Keratinocyte (primary cell): ENCODE measurements around the gene SEC14L5. TPM values are rescaled to one million over a fixed set of nuclear protein-coding genes. Genes with fewer than 3 reads are reported as not detected.

Source experiments
- DNase-seq: peaks from one replicate; pipeline ENCODE4 v3.0.0-alpha.2; 2011; ENCODE audit warnings: low read depth, missing footprints, low spot score
- FAIRE-seq: peaks from 2 replicates; lab custom pipeline; 2011; peaks lifted over from hg19 to GRCh38; lab: Jason Lieb, UNC
- H2AFZ ChIP-seq: 2 replicates; pipeline ENCODE4 v1.6.0; 2012; ENCODE audit warnings: low read length, control low read depth, inconsistent platforms; ENCODE audit not compliant: control insufficient read depth
- H3K27ac ChIP-seq: 2 replicates; pipeline ENCODE4 v1.5.1; 2011; ENCODE audit warnings: low read length; ENCODE audit not compliant: control insufficient read depth, insufficient read depth
- H3K27me3 ChIP-seq: 3 replicates; pipeline ENCODE4 v1.6.0; 2011; ENCODE audit warnings: low read length; ENCODE audit not compliant: control insufficient read depth, insufficient read depth; ENCODE audit errors: extremely low read depth
- H3K36me3 ChIP-seq, 2 experiments: 2 replicates in 1 of 2; 3 replicates in 1 of 2; pipeline ENCODE4 v1.5.1; 2011; ENCODE audit warnings: low read length in 2 of 2, mild to moderate bottlenecking in 1 of 2; ENCODE audit not compliant: control insufficient read depth in 2 of 2, insufficient read depth in 2 of 2; ENCODE audit errors: extremely low read depth in 1 of 2
- H3K4me1 ChIP-seq: 3 replicates; pipeline ENCODE4 v1.5.1; 2011; ENCODE audit warnings: low read length; ENCODE audit not compliant: control insufficient read depth, insufficient read depth; ENCODE audit errors: extremely low read depth
- H3K4me2 ChIP-seq: 3 replicates; pipeline ENCODE4 v1.6.0; 2011; ENCODE audit warnings: low read depth, low read length; ENCODE audit not compliant: control insufficient read depth, insufficient read depth; ENCODE audit errors: extremely low read depth
- H3K4me3 ChIP-seq, 3 experiments: fragments of 200-600 bp in 1 of 3; sonication (generic) in 1 of 3; 2 replicates in 2 of 3; 3 replicates in 1 of 3; pipeline ENCODE4 v1.5.1; 2011 to 2016; ENCODE audit warnings: low read length in 3 of 3, mild to moderate bottlenecking in 3 of 3, control low read depth in 2 of 3, inconsistent platforms in 1 of 3, low read depth in 1 of 3, mixed read lengths in 1 of 3, mixed run types in 1 of 3, moderate library complexity in 1 of 3; ENCODE audit not compliant: control insufficient read depth in 2 of 3, insufficient read depth in 2 of 3; ENCODE audit errors: extremely low read depth in 1 of 3
- H3K79me2 ChIP-seq: 2 replicates; pipeline ENCODE4 v1.6.0; 2012; ENCODE audit warnings: low read length; ENCODE audit not compliant: control insufficient read depth, insufficient read depth
- H3K9ac ChIP-seq: 3 replicates; pipeline ENCODE4 v1.6.0; 2011; ENCODE audit warnings: low read length; ENCODE audit not compliant: control insufficient read depth, insufficient read depth; ENCODE audit errors: extremely low read depth
- H3K9me1 ChIP-seq: 3 replicates; pipeline ENCODE4 v1.6.0; 2011; ENCODE audit warnings: low read length; ENCODE audit not compliant: control insufficient read depth, insufficient read depth; ENCODE audit errors: extremely low read depth
- H3K9me3 ChIP-seq: 2 replicates; pipeline ENCODE4 v1.5.1; 2012; ENCODE audit warnings: low read depth, low read length; ENCODE audit not compliant: control insufficient read depth
- H4K20me1 ChIP-seq: 3 replicates; pipeline ENCODE4 v1.6.0; 2011; ENCODE audit warnings: low read length; ENCODE audit not compliant: control insufficient read depth, insufficient read depth; ENCODE audit errors: extremely low read depth
- CTCF ChIP-seq, 3 experiments: IDR thresholded peaks in 1 of 3; conservative IDR thresholded peaks in 1 of 3; optimal IDR thresholded peaks in 1 of 3; 2 replicates in 2 of 3; 3 replicates in 1 of 3; pipeline versions ENCODE3 to v1.5.1; 2011; ENCODE audit warnings: low read length in 3 of 3, mild to moderate bottlenecking in 3 of 3, moderate library complexity in 2 of 3, control low read depth in 1 of 3, inconsistent platforms in 1 of 3; ENCODE audit not compliant: insufficient read depth in 2 of 3; ENCODE audit errors: extremely low read depth in 1 of 3
- EZH2 ChIP-seq: IDR thresholded peaks from one replicate; pipeline ENCODE4 v1.6.1; 2012; ENCODE audit warnings: inconsistent platforms, mild to moderate bottlenecking, low read length, moderate library complexity
- dilution Hi-C: fragments of 300-500 bp; cut with MboI; formaldehyde crosslinking; loops from one replicate; pipeline ENCODE4 v1.7.0; 2020; ENCODE audit warnings: low sequenced_read_pairs; ENCODE audit not compliant: extremely low pct_ligation_motif_present
- polyA plus RNA-seq, 5 experiments: library from polyadenylated mRNA; depleted of rRNA in 3 of 5; stranded (reverse) in 3 of 5; stranded (forward) in 1 of 5; unstranded in 1 of 5; fragments of >200 nt; gene quantifications; 1 replicate in 1 of 5; 2 replicates in 3 of 5; 3 replicates in 1 of 5; pipeline versions ENCODE4 v1.2.1 to v1.2.3, GENCODE V29; 2011 to 2012; ENCODE audit warnings: missing spikeins in 2 of 5, low read depth in 1 of 5, low replicate concordance in 1 of 5

The SEC14L5 gene
- polyA plus RNA-seq, 1 donor (not counting 4 experiments of a cell fraction or from before 2014, with no cell fraction given) = 0.08 TPM

DNA sequence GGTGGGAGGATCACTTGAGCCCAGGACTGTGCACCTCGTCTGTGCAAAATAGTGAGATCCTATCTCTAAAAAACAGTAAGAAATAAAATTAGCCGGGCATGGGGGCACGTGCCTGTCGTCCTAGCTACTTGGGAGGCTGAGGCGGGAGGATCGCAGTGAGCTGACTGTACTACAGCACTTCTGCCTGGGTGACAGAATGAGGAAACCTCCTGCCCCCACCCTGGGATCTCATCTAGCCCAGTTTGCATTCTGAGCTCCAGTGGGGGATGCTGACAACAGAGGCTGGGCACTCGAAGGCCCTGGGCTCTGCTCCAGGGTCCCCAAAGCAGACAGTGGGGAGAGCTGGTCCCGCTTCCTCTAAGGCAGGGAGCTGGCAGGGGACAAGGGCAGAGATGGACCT is 68.5 kb downstream of the SEC14L5 start:
- H3K27me3 ChIP-seq = no peaks in the 10 kb centered on the region
- no peak overlapping the region for H3K9ac ChIP-seq
- no peaks in the 10 kb centered on the region for H3K4me1 ChIP-seq
- no peaks in the 10 kb centered on the region for H3K9me3 ChIP-seq
- dilution Hi-C loops = no loop called here
- TF ChIP-seq EZH2 = no peak
- no peak for TF ChIP-seq CTCF (optimal IDR thresholded peaks at IDR 0.05 in 1 of 3, IDR thresholded peaks at IDR 0.05 in 1 of 3, conservative IDR thresholded peaks at IDR 0.05 in 1 of 3; ENCODE audit: extremely low read depth in 1 of 3, insufficient read depth in 2 of 3, low read length in 3 of 3)
- no peak overlapping the region for H3K27ac ChIP-seq
- H3K9me1 ChIP-seq = no peaks in the 10 kb centered on the region
- no peak for FAIRE-seq
- no peak overlapping the region for H2AFZ ChIP-seq
- H3K36me3 ChIP-seq = peaks cover 0 to 4% of the 10 kb centered on the region in 2 experiments
- no peak overlapping the region for H3K4me3 ChIP-seq
- H3K4me2 ChIP-seq = no peak overlapping the region
- no peaks in the 10 kb centered on the region for H4K20me1 ChIP-seq
- no peak for DNase-seq
- no peaks in the 10 kb centered on the region for H3K79me2 ChIP-seq

- FAIRE-seq (no peak), DNase-seq (no peak)
- H4K20me1 ChIP-seq = no peaks in the 10 kb centered on the region
- no peak overlapping the region for H3K27ac ChIP-seq
- dilution Hi-C loops = no loop called here
- H3K9me1 ChIP-seq = no peaks in the 10 kb centered on the region
- H3K9ac ChIP-seq = no peak overlapping the region
- H3K4me3 ChIP-seq = no peak overlapping the region
- H3K4me2 ChIP-seq = no peak overlapping the region
- no peaks in the 10 kb centered on the region for H3K9me3 ChIP-seq
- H3K36me3 ChIP-seq = peaks cover 0 to 4% of the 10 kb centered on the region in 2 experiments
- H3K79me2 ChIP-seq = no peaks in the 10 kb centered on the region
- TF ChIP-seq CTCF (optimal IDR thresholded peaks at IDR 0.05 in 1 of 3, IDR thresholded peaks at IDR 0.05 in 1 of 3, conservative IDR thresholded peaks at IDR 0.05 in 1 of 3; ENCODE audit: extremely low read depth in 1 of 3, insufficient read depth in 2 of 3, low read length in 3 of 3) (no peak), EZH2 (no peak)
- no peak overlapping the region for H2AFZ ChIP-seq
- no peaks in the 10 kb centered on the region for H3K27me3 ChIP-seq
- no peaks in the 10 kb centered on the region for H3K4me1 ChIP-seq
These were observed 69.0 kb downstream of the SEC14L5 start for GRCh38 chr16:5027086-5027485.
